ENCODE results near the gene MAGI3.

- TF ChIP-seq POLR2A (IDR thresholded peaks at IDR 0.05) = no peak
- TF ChIP-seq, protein P1, sequence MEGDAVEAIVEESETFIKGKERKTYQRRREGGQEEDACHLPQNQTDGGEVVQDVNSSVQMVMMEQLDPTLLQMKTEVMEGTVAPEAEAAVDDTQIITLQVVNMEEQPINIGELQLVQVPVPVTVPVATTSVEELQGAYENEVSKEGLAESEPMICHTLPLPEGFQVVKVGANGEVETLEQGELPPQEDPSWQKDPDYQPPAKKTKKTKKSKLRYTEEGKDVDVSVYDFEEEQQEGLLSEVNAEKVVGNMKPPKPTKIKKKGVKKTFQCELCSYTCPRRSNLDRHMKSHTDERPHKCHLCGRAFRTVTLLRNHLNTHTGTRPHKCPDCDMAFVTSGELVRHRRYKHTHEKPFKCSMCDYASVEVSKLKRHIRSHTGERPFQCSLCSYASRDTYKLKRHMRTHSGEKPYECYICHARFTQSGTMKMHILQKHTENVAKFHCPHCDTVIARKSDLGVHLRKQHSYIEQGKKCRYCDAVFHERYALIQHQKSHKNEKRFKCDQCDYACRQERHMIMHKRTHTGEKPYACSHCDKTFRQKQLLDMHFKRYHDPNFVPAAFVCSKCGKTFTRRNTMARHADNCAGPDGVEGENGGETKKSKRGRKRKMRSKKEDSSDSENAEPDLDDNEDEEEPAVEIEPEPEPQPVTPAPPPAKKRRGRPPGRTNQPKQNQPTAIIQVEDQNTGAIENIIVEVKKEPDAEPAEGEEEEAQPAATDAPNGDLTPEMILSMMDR (IDR thresholded peaks at IDR 0.05) = no peak
Measured at GRCh38 chr1:113663165-113663951, 273.0 kb downstream of the MAGI3 start.

All from adrenal gland (tissue), 5 donors.